ENCODE measurements around the gene UVRAG.

UVRAG gene

DNA sequence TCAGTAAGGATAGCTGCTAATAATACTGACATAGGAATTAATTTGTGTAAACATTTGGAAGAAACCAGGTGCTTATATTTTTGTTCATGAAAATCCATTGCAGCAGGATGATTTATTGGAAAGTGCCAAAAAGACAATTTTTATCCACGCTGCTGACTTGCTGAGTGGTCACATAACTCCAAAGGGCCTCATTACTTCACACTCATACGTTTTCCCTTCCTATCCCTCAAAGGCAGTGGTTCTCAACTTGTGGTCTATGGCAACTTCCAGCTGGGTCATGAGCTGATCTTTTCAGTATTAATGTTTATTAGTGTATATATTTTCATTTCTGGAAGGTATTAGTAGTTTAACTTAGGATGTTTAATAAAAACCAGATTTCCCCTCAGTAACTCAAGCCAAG lies 178.1 kb downstream of the UVRAG start:
- Mint-ChIP-seq H3K27ac (no peak overlapping the region), H3K36me3 (peaks cover 3% of the 10 kb centered on the region)

DNA sequence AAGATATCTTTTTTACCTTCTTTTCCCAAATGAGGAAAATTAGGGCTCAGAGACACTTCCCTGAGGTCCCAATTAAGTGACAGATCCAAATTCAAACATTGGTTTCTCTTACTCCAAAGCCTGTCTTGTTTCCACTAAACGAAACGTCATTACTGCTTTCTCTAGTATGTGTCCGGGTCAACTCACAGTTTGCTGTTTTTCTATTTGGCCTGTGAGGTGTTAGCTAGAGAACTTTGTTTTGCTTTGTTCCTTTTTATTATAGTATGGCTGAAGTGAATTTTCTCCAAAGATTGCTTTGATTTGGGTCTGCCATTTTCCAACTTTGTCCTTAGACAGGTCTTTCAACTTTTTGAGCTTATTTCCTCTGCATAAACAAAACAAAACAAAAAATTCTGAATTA lies 179.6 kb downstream of the UVRAG start:
- no peak overlapping the region for H3K4me3 Mint-ChIP-seq
- H3K4me1 Mint-ChIP-seq = peaks cover 2% of the 10 kb centered on the region
- DNase-seq = no peak
- CTCF ChIA-PET = interaction anchor here (0.6 kb wide), 1 partner anchor 399 kb away, joined by 3 read pairs; no protein-coding TSS in a partner anchor
- no peaks in the 10 kb centered on the region for H3K27me3 Mint-ChIP-seq
- peaks cover 2% of the 10 kb centered on the region for H3K9me3 Mint-ChIP-seq
- no peak overlapping the region for H3K27ac Mint-ChIP-seq
- H3K36me3 Mint-ChIP-seq = peaks cover 2% of the 10 kb centered on the region

More for the DNA sequence above, 178.1 kb downstream of the UVRAG start:
- peaks cover 7% of the 10 kb centered on the region for H3K4me1 Mint-ChIP-seq
- H3K9me3 Mint-ChIP-seq = no peaks in the 10 kb centered on the region
- H3K4me3 Mint-ChIP-seq = no peak overlapping the region
- H3K27me3 Mint-ChIP-seq = no peaks in the 10 kb centered on the region
- CTCF ChIA-PET = no interaction called here
- DNase-seq = no peak

DNA sequence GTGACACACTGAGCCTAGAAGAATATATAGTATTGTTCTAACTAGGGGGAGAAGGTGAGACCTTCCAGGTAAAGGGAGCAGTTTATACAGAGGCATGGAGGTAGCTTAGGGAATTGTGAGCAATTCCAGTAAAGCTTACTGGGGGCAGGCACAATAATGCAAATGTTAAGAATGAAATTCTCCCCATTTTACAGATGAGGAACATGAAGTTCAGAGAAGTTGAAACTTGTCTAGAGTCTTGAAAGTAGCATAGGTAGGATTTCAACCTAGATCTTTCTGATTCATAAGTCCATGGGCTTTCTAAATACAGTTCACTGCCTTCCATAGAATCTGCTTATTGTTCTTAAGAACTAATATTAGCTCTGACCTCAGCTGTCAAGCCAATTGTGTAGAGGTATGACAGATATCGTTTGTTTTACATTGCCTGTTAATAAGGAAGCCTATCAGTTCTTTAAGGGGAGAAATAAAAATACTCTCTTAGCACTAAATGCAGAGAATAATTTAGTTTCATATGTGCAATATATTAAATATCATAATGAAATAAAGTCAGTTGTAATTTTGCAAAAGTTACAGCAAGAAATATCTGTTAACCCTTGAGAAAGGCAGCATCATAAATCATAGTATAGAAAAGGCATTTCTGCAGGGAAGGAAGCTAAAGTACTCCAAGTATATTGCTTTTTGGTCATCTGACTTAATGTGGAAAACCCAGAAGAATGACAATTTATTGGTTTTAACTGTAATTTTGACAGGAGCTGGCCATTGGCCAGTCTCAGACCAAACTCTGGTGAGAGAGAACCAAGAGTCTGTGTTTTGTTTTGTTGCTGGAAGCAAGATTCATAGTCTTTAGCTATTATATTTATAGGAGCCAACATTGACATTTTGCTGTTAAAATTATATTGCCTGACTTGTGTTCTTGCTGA lies 181.8 kb downstream of the UVRAG start:
- Mint-ChIP-seq H3K4me3 (no peak overlapping the region), H3K27ac (no peak overlapping the region), H3K4me1 (no peaks in the 10 kb centered on the region), H3K9me3 (peaks cover 8% of the 10 kb centered on the region), H3K27me3 (no peaks in the 10 kb centered on the region), H3K36me3 (peaks cover 14% of the 10 kb centered on the region)
- DNase-seq = no peak
- CTCF ChIA-PET = no interaction called here

DNA sequence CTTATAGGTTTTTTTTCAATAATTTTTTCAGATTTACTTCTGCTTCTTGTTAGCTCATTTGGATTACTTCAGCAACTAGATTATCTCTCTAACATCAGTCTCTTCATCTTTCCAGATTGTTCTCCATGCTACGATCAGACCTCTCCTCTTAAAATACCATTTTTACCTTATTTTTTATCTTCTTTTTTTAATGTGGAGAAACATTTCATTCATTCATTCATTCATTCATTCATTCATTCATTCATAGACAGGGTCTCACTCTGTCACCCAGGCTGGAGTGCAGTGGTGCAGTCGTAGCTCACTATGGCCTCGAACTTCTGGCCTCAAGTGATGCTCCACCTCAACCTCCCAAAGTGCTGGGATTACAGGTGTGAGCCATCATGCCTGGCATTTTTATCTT lies 189.4 kb downstream of the UVRAG start:
- Mint-ChIP-seq H3K27me3 (no peaks in the 10 kb centered on the region), H3K27ac (no peak overlapping the region), H3K36me3 (peaks cover 41% of the 10 kb centered on the region), H3K4me1 (no peaks in the 10 kb centered on the region), H3K4me3 (no peak overlapping the region), H3K9me3 (peaks cover 6% of the 10 kb centered on the region)
- CTCF ChIA-PET = no interaction called here
- no peak for DNase-seq

DNA sequence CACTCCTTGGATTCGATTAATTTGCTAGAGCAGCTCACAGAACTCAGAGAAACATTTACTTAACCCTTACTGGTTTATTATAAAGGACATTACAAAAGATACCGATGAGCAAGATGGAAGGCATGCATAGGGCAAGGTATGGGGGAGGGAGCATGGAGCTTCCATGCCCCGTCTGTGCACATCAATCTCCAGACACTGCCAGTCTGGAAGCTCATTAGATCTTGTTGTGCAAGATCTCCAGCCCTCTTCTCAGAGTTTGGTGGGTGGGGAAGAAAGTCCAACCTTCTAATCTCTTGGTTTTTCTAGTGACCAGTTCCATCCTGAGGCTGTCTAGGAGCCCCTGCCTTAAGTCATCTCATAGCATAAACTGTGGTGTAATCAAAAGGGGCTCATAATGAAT lies 190.7 kb downstream of the UVRAG start:
- Mint-ChIP-seq H3K27ac (no peak overlapping the region), H3K36me3 (peaks cover 47% of the 10 kb centered on the region), H3K27me3 (no peaks in the 10 kb centered on the region), H3K4me3 (no peak overlapping the region), H3K9me3 (peaks cover 3% of the 10 kb centered on the region), H3K4me1 (no peaks in the 10 kb centered on the region)
- DNase-seq = no peak
- CTCF ChIA-PET = no interaction called here

DNA sequence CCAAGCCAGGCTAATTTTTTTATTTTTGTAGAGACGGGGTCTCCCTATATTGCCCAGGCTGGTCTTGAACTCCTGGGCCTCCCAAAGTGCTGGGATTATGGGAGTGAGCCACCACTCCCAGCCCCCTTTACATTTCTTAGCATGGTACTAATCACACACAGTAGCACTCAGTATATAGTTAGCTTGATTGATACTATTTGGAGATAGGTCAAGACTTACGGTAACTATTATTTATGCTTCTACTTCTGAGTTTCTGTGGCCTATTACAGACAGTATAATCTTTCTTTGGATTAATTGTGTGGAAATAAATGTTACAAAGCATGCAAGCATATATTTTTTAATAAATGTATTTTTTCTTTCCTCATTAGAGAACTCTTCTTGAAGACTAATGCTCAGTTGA lies 192.2 kb downstream of the UVRAG start:
- Mint-ChIP-seq H3K4me1 (no peaks in the 10 kb centered on the region), H3K9me3 (no peaks in the 10 kb centered on the region), H3K36me3 (peaks cover 43% of the 10 kb centered on the region), H3K4me3 (no peak overlapping the region), H3K27me3 (no peaks in the 10 kb centered on the region), H3K27ac (no peak overlapping the region)
- no peak for DNase-seq
- CTCF ChIA-PET = interaction anchor here (0.6 kb wide), 1 partner anchor 58 kb away, joined by 3 read pairs; no protein-coding TSS in a partner anchor

DNA sequence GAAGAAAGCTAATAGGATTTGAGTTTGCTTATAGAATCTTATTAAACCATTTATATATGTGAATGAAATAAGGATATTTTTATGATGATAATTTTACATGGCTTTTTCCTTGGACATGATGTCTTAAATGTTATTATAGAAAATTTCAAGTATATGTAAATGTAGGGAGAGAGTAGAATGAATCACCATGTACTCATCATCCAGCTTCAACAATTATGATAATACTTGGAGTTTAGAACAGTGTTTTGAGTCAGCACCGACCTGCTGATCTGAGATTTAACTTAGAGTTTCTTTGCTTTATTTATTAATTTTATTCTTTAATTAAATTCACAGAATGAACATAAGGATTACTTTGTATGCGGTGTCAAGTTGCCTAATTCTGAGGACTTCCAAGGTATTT lies 193.5 kb downstream of the UVRAG start:
- CTCF ChIA-PET = no interaction called here
- DNase-seq = no peak
- Mint-ChIP-seq H3K27me3 (no peaks in the 10 kb centered on the region), H3K9me3 (no peaks in the 10 kb centered on the region), H3K4me3 (no peak overlapping the region), H3K27ac (no peak overlapping the region), H3K4me1 (no peaks in the 10 kb centered on the region), H3K36me3 (peaks cover 44% of the 10 kb centered on the region)

DNA sequence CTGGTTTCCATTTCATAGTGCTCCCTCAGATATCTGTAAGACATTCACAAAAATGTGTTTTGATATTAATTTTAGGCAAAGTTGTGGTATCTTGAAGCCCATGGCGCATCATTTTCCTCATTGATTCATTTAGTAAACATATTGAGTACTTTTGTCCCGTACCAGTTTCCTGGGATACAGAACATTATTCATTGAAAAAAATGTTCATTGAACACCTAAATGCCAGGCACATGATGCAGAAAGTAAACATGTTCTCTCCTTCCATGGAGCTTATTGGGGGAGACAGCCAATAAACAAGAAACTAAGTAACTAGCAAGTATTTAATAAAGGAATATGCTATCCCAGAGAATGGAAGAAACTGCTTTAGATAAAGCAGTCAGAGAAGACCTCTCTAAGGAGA lies 195.0 kb downstream of the UVRAG start:
- H3K4me1 Mint-ChIP-seq = no peaks in the 10 kb centered on the region
- CTCF ChIA-PET = interaction anchor here (0.6 to 1.0 kb wide), 2 partner anchors 142 to 419 kb away, joined by 3 to 4 read pairs; no protein-coding TSS in a partner anchor
- DNase-seq = no peak
- H3K27ac Mint-ChIP-seq = no peak overlapping the region
- H3K36me3 Mint-ChIP-seq = peaks cover 32% of the 10 kb centered on the region
- H3K4me3 Mint-ChIP-seq = no peak overlapping the region
- H3K9me3 Mint-ChIP-seq = no peaks in the 10 kb centered on the region
- H3K27me3 Mint-ChIP-seq = no peaks in the 10 kb centered on the region

DNA sequence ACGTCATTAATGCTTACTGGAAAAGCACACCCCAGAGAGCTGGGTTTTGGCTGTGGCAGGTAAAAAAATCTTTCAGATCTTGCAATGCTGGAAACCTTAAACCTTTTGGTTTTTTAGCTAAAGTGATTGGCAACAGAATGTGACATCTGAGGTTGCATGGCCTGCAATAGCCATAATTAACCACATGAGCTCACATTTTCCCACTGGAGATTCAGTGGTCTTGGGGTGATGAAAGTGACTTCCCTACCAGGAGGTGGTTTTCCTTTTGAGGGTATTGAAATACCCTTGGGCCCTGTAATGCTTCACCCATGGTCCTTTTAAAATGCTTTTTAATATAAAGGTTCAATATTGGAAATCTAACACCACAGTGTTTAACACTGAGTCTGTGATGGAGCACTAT lies 198.5 kb downstream of the UVRAG start:
- no peaks in the 10 kb centered on the region for H3K27me3 Mint-ChIP-seq
- no peak for DNase-seq
- no peaks in the 10 kb centered on the region for H3K4me1 Mint-ChIP-seq
- CTCF ChIA-PET = interaction anchor here (1.2 kb wide), 1 partner anchor 39 kb away, joined by 3 read pairs; no protein-coding TSS in a partner anchor
- H3K9me3 Mint-ChIP-seq = peaks cover 2% of the 10 kb centered on the region
- no peak overlapping the region for H3K4me3 Mint-ChIP-seq
- H3K27ac Mint-ChIP-seq = no peak overlapping the region
- peaks cover 34% of the 10 kb centered on the region for H3K36me3 Mint-ChIP-seq

DNA sequence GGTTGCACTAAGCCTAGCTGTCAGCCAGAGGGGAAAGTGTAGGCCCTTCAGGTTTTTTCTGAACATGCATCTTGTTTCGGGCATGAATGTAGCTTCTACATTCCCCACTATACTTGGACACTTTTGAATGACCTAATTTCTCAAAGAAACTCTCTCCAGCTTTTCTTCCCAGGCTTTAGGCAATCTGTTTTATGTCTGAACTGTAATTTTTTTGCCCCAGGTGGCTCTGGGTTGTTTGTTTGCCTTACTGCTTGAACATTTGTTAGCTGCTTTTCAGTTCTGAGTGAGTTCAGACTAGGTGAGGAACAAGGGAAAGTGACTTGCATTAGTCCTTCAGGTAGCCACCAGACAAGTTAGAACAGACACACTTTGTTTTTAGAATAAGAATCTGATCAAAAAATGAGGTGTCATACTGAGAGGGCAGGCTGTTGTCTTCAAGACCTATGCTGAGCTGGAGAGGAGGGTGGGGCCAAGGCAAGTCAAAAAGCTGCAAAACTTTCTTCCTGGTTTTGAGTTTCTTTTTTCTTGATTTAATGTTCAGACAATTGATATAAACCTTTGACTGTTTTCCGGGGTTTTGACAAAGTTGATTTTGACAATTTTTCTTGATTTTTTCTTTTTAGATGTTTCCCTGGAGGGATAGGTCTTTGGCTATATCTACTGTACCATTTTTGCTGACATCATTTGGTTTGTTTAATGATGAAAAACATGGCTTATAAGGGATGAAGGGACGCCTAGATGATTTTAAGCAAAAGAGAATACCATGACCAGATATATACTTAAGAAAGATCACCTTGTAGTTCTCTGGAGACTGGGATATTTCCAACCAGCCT lies 208.4 kb downstream of the UVRAG start:
- Mint-ChIP-seq H3K27ac (no peak overlapping the region), H3K36me3 (peaks cover 28% of the 10 kb centered on the region), H3K9me3 (peaks cover 5% of the 10 kb centered on the region), H3K4me3 (no peak overlapping the region), H3K27me3 (no peaks in the 10 kb centered on the region), H3K4me1 (peaks cover 11% of the 10 kb centered on the region)
- DNase-seq = no peak
- CTCF ChIA-PET = no interaction called here

DNA sequence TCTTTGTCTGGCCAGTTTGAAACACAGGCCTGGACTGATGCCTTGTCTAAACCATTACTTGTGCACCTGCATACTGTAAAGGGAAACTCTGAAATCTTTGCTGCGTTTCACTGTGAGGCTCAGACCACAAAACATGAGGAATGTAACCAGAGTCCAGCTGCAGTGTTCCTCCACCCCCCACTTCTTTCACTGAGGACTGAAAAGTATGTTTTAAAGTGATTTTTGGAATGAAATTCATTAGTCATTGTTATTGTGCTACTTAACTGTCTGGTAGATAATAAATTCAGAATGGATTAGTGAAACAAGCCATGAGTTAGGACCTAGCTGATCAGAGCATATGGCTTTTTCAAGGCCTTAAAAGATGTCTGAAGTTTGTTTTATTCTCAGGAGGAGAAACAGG lies 210.1 kb downstream of the UVRAG start:
- Mint-ChIP-seq H3K27ac (no peak overlapping the region), H3K4me3 (no peak overlapping the region), H3K4me1 (peaks cover 11% of the 10 kb centered on the region), H3K27me3 (no peaks in the 10 kb centered on the region), H3K36me3 (peaks cover 18% of the 10 kb centered on the region), H3K9me3 (peaks cover 2% of the 10 kb centered on the region)
- no peak for DNase-seq
- CTCF ChIA-PET = no interaction called here

DNA sequence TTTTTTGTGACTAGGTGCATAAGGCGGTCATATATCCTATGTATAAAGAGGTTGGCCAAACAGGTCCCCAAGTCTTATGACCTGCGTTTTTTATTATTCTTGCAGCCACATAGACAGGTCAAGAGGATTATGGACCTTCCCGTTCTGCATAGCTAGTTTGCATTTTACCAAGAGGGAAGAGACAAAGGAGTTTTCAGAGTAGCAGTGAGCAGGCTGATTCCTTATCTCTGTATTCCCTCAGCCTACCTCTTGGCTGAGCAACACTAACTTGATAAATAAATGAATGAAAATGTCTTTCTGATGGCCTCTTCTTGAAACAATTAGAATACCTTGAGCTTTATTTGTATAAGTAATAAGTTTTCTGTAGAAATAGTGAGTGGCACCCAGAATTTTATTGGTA lies 210.8 kb downstream of the UVRAG start:
- DNase-seq = no peak
- Mint-ChIP-seq H3K27me3 (no peaks in the 10 kb centered on the region), H3K4me3 (no peak overlapping the region), H3K9me3 (peaks cover 2% of the 10 kb centered on the region), H3K36me3 (peaks cover 14% of the 10 kb centered on the region), H3K27ac (no peak overlapping the region), H3K4me1 (peaks cover 11% of the 10 kb centered on the region)
- CTCF ChIA-PET = no interaction called here

DNA sequence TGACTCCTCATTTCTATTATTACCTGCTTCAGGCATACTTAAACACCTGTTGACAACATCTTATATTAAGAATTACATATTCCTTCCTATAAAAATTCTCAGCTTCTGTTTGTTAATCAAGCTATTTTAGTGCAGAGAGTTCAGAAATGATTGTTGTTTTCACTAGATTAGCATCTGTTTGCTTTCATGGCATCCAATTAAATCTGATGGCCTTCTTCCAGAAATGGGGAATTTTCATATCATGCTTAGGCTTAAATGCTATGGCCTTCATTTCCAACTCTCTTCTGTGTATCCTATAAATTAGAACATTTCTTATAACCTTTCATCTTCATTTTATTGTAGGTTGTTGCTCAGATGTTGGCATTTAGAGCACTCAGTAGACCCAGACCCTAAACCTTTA lies 211.3 kb downstream of the UVRAG start:
- no peak for DNase-seq
- H3K27ac Mint-ChIP-seq = no peak overlapping the region
- peaks cover 8% of the 10 kb centered on the region for H3K4me1 Mint-ChIP-seq
- peaks cover 1% of the 10 kb centered on the region for H3K9me3 Mint-ChIP-seq
- H3K4me3 Mint-ChIP-seq = no peak overlapping the region
- peaks cover 9% of the 10 kb centered on the region for H3K36me3 Mint-ChIP-seq
- CTCF ChIA-PET = no interaction called here
- H3K27me3 Mint-ChIP-seq = no peaks in the 10 kb centered on the region

DNA sequence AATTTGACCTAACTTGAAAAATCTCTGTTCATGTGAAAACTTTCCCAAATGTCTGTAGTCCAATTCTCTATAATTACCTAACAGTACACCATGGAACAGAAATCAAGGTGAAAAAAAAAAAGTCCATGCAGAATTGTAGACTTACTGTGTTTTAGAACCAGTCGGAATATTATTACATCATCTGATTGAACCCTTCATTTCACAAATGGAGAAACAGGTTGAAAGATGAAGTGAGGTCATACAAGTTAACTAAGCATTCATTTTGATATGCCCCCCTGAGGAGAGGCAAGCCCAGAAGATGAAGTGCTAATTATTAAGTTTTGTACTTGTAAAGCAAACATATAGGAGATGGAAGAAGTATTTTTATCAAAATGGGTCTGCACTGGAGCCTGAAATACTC lies 211.9 kb downstream of the UVRAG start:
- peaks cover 5% of the 10 kb centered on the region for H3K4me1 Mint-ChIP-seq
- no peaks in the 10 kb centered on the region for H3K27me3 Mint-ChIP-seq
- no peak for DNase-seq
- peaks cover 5% of the 10 kb centered on the region for H3K36me3 Mint-ChIP-seq
- CTCF ChIA-PET = interaction anchor here (1.7 kb wide), 1 partner anchor 10 kb away, joined by 4 read pairs; no protein-coding TSS in a partner anchor
- H3K27ac Mint-ChIP-seq = no peak overlapping the region
- no peak overlapping the region for H3K4me3 Mint-ChIP-seq
- no peaks in the 10 kb centered on the region for H3K9me3 Mint-ChIP-seq
